ENCODE measurements around the gene DCAF4. TPM values are rescaled to one million over a fixed set of nuclear protein-coding genes. Genes with fewer than 3 reads are reported as not detected.

DCAF4 gene
- total and polyA plus RNA-seq, 3 experiments from 2014 or later = 7.3 to 26.8 (median 22.5) TPM

GRCh38 chr14:72906879-72907278 is 19.4 kb upstream of the DCAF4 start:
- no peaks in the 10 kb centered on the region for H3K9me3 Mint-ChIP-seq
- Histone ChIP-seq H3K27me3 (ENCODE audit: insufficient read depth, low read length, poor library complexity, severe bottlenecking) (no peaks in the 10 kb centered on the region), H3K36me3 (ENCODE audit: insufficient read depth, low read length) (no peaks in the 10 kb centered on the region), H3K4me1 (ENCODE audit: insufficient read depth, low read length) (no peaks in the 10 kb centered on the region), H3K4me3 (ENCODE audit: low read length) (no peak overlapping the region), H3K27ac (ENCODE audit: low read depth, low read length) (no peak overlapping the region), H3K9me3 (ENCODE audit: low read length) (no peaks in the 10 kb centered on the region)
- H3K4me3 Mint-ChIP-seq = no peak overlapping the region
- no peak for DNase-seq
- CTCF ChIA-PET = interaction anchor here (4.8 kb wide), 1 partner anchor 391 kb away, joined by 138 read pairs; no protein-coding TSS in a partner anchor
- peaks cover 5 to 23% of the 10 kb centered on the region in 2 donors for H3K27me3 Mint-ChIP-seq
- POLR2A ChIA-PET = no interaction called here
- peaks cover 0 to 4% (median 0%) of the 10 kb centered on the region in 3 donors for H3K4me1 Mint-ChIP-seq
- H3K27ac Mint-ChIP-seq = no peak overlapping the region
- H3K36me3 Mint-ChIP-seq = no peaks in the 10 kb centered on the region

- H3K9me3 Mint-ChIP-seq = no peaks in the 10 kb centered on the region
- no peak for DNase-seq
- CTCF ChIA-PET = interaction anchor here (2.5 kb wide), 1 partner anchor 391 kb away, joined by 15 read pairs; no protein-coding TSS in a partner anchor
- no peaks in the 10 kb centered on the region for H3K36me3 Mint-ChIP-seq
- H3K4me1 Mint-ChIP-seq = peaks cover 0 to 4% (median 0%) of the 10 kb centered on the region in 3 donors
- Histone ChIP-seq H3K27ac (ENCODE audit: low read depth, low read length) (peak overlapping the region; percentile 45), H3K4me1 (ENCODE audit: insufficient read depth, low read length) (no peaks in the 10 kb centered on the region), H3K4me3 (ENCODE audit: low read length) (no peak overlapping the region), H3K9me3 (ENCODE audit: low read length) (no peaks in the 10 kb centered on the region), H3K27me3 (ENCODE audit: insufficient read depth, low read length, poor library complexity, severe bottlenecking) (no peaks in the 10 kb centered on the region), H3K36me3 (ENCODE audit: insufficient read depth, low read length) (no peaks in the 10 kb centered on the region)
- H3K4me3 Mint-ChIP-seq = no peak overlapping the region
- H3K27me3 Mint-ChIP-seq = peaks cover 5 to 24% of the 10 kb centered on the region in 2 donors
- no peak overlapping the region for H3K27ac Mint-ChIP-seq
- POLR2A ChIA-PET = no interaction called here
Observed at GRCh38 chr14:72907886-72908285, 18.4 kb upstream of the DCAF4 start.

- Histone ChIP-seq H3K4me1 (ENCODE audit: insufficient read depth, low read length) (no peaks in the 10 kb centered on the region), H3K27me3 (ENCODE audit: insufficient read depth, low read length, poor library complexity, severe bottlenecking) (no peaks in the 10 kb centered on the region), H3K9me3 (ENCODE audit: low read length) (no peaks in the 10 kb centered on the region), H3K27ac (ENCODE audit: low read depth, low read length) (no peak overlapping the region), H3K36me3 (ENCODE audit: insufficient read depth, low read length) (no peaks in the 10 kb centered on the region), H3K4me3 (ENCODE audit: low read length) (no peak overlapping the region)
- CTCF ChIA-PET = interaction anchor here (0.7 to 2.5 kb wide), 2 partner anchors 259 to 392 kb away, joined by 3 to 15 read pairs; no protein-coding TSS in a partner anchor
- Mint-ChIP-seq H3K36me3 (no peaks in the 10 kb centered on the region), H3K9me3 (no peaks in the 10 kb centered on the region), H3K27ac (no peak overlapping the region), H3K4me3 (no peak overlapping the region), H3K27me3 (peaks cover 5 to 35% of the 10 kb centered on the region in 2 donors), H3K4me1 (peaks cover 0 to 4% (median 0%) of the 10 kb centered on the region in 3 donors)
- DNase-seq = no peak
- POLR2A ChIA-PET = interaction anchor here (0.6 kb wide), 1 partner anchor 66 kb away, joined by 3 read pairs; no protein-coding TSS in a partner anchor
Observed at GRCh38 chr14:72909163-72909562, 17.1 kb upstream of the DCAF4 start.

GRCh38 chr14:72913809-72914208 is 12.5 kb upstream of the DCAF4 start:
- CTCF ChIA-PET = no interaction called here
- Histone ChIP-seq H3K4me3 (ENCODE audit: low read length) (no peak overlapping the region), H3K9me3 (ENCODE audit: low read length) (no peaks in the 10 kb centered on the region), H3K27me3 (ENCODE audit: insufficient read depth, low read length, poor library complexity, severe bottlenecking) (no peaks in the 10 kb centered on the region), H3K4me1 (ENCODE audit: insufficient read depth, low read length) (no peaks in the 10 kb centered on the region), H3K27ac (ENCODE audit: low read depth, low read length) (no peak overlapping the region), H3K36me3 (ENCODE audit: insufficient read depth, low read length) (no peaks in the 10 kb centered on the region)
- Mint-ChIP-seq H3K36me3 (no peaks in the 10 kb centered on the region), H3K27me3 (peaks cover 5 to 21% of the 10 kb centered on the region in 2 donors), H3K4me3 (no peak overlapping the region), H3K4me1 (peaks cover 0 to 4% (median 0%) of the 10 kb centered on the region in 3 donors), H3K9me3 (no peaks in the 10 kb centered on the region), H3K27ac (no peak overlapping the region)
- DNase-seq = no peak
- POLR2A ChIA-PET = no interaction called here

GRCh38 chr14:72916174-72916573 is 10.1 kb upstream of the DCAF4 start:
- no peak overlapping the region for H3K4me3 ChIP-seq (ENCODE audit: low read length)
- H3K4me1 ChIP-seq (ENCODE audit: insufficient read depth, low read length) = no peaks in the 10 kb centered on the region
- no peak overlapping the region for H3K27ac Mint-ChIP-seq
- no peaks in the 10 kb centered on the region for H3K9me3 ChIP-seq (ENCODE audit: low read length)
- peaks cover 5 to 38% of the 10 kb centered on the region in 2 donors for H3K27me3 Mint-ChIP-seq
- no peaks in the 10 kb centered on the region for H3K4me1 Mint-ChIP-seq
- CTCF ChIA-PET = interaction anchor here (2.2 kb wide), 1 partner anchor 11 kb away, joined by 6 read pairs; no protein-coding TSS in a partner anchor
- H3K36me3 Mint-ChIP-seq = no peaks in the 10 kb centered on the region
- POLR2A ChIA-PET = no interaction called here
- H3K27me3 ChIP-seq (ENCODE audit: insufficient read depth, low read length, poor library complexity, severe bottlenecking) = no peaks in the 10 kb centered on the region
- DNase-seq = no peak
- no peak overlapping the region for H3K4me3 Mint-ChIP-seq
- H3K36me3 ChIP-seq (ENCODE audit: insufficient read depth, low read length) = no peaks in the 10 kb centered on the region
- no peaks in the 10 kb centered on the region for H3K9me3 Mint-ChIP-seq
- no peak overlapping the region for H3K27ac ChIP-seq (ENCODE audit: low read depth, low read length)

- H3K4me1 Mint-ChIP-seq = no peaks in the 10 kb centered on the region
- Histone ChIP-seq H3K4me1 (ENCODE audit: insufficient read depth, low read length) (no peaks in the 10 kb centered on the region), H3K4me3 (ENCODE audit: low read length) (no peak overlapping the region), H3K36me3 (ENCODE audit: insufficient read depth, low read length) (no peaks in the 10 kb centered on the region), H3K27me3 (ENCODE audit: insufficient read depth, low read length, poor library complexity, severe bottlenecking) (no peaks in the 10 kb centered on the region), H3K27ac (ENCODE audit: low read depth, low read length) (no peak overlapping the region), H3K9me3 (ENCODE audit: low read length) (no peaks in the 10 kb centered on the region)
- no peaks in the 10 kb centered on the region for H3K36me3 Mint-ChIP-seq
- H3K27ac Mint-ChIP-seq = no peak overlapping the region
- ChIA-PET POLR2A (no interaction called here), CTCF (interaction anchor here (2.2 kb wide), 1 partner anchor 12 kb away, joined by 6 read pairs; no protein-coding TSS in a partner anchor)
- H3K27me3 Mint-ChIP-seq = peaks cover 8 to 43% of the 10 kb centered on the region in 2 donors
- no peak overlapping the region for H3K4me3 Mint-ChIP-seq
- no peak for DNase-seq
- H3K9me3 Mint-ChIP-seq = no peaks in the 10 kb centered on the region
Observed at GRCh38 chr14:72917094-72917802, 9.0 kb upstream of the DCAF4 start.

GRCh38 chr14:72920008-72920407 is 6.3 kb upstream of the DCAF4 start:
- Mint-ChIP-seq H3K27ac (no peak overlapping the region), H3K4me1 (no peaks in the 10 kb centered on the region), H3K4me3 (no peak overlapping the region), H3K36me3 (no peaks in the 10 kb centered on the region), H3K9me3 (no peaks in the 10 kb centered on the region), H3K27me3 (peaks cover 8 to 29% of the 10 kb centered on the region in 2 donors)
- Histone ChIP-seq H3K27ac (ENCODE audit: low read depth, low read length) (no peak overlapping the region), H3K4me1 (ENCODE audit: insufficient read depth, low read length) (no peaks in the 10 kb centered on the region), H3K27me3 (ENCODE audit: insufficient read depth, low read length, poor library complexity, severe bottlenecking) (no peaks in the 10 kb centered on the region), H3K9me3 (ENCODE audit: low read length) (no peaks in the 10 kb centered on the region), H3K36me3 (ENCODE audit: insufficient read depth, low read length) (no peaks in the 10 kb centered on the region), H3K4me3 (ENCODE audit: low read length) (no peak overlapping the region)
- ChIA-PET CTCF (interaction anchor here (1.9 kb wide), 1 partner anchor 404 kb away, joined by 4 read pairs; no protein-coding TSS in a partner anchor), POLR2A (interaction anchor here (0.6 kb wide), 1 partner anchor 16 kb away, joined by 5 read pairs; no protein-coding TSS in a partner anchor)
- DNase-seq = no peak

- no peaks in the 10 kb centered on the region for H3K9me3 ChIP-seq (ENCODE audit: low read length)
- H3K36me3 Mint-ChIP-seq = peaks cover 0 to 3% (median 0%) of the 10 kb centered on the region in 3 donors
- no peaks in the 10 kb centered on the region for H3K36me3 ChIP-seq (ENCODE audit: insufficient read depth, low read length)
- peaks cover 8 to 29% of the 10 kb centered on the region in 2 donors for H3K27me3 Mint-ChIP-seq
- H3K9me3 Mint-ChIP-seq = no peaks in the 10 kb centered on the region
- ChIA-PET POLR2A (no interaction called here), CTCF (interaction anchor here (1.2 kb wide), 1 partner anchor 27 kb away, joined by 4 read pairs; no protein-coding TSS in a partner anchor)
- no peaks in the 10 kb centered on the region for H3K27me3 ChIP-seq (ENCODE audit: insufficient read depth, low read length, poor library complexity, severe bottlenecking)
- H3K27ac Mint-ChIP-seq = no peak overlapping the region
- peaks cover 6 to 9% (median 6%) of the 10 kb centered on the region in 3 donors for H3K4me1 Mint-ChIP-seq
- H3K4me3 ChIP-seq (ENCODE audit: low read length) = no peak overlapping the region
- H3K4me1 ChIP-seq (ENCODE audit: insufficient read depth, low read length) = no peaks in the 10 kb centered on the region
- H3K4me3 Mint-ChIP-seq = no peak overlapping the region
- H3K27ac ChIP-seq (ENCODE audit: low read depth, low read length) = no peak overlapping the region
- no peak for DNase-seq
Observed at GRCh38 chr14:72921396-72921795, 4.9 kb upstream of the DCAF4 start.
